Tongue (tissue), 2 donors: ENCODE data around the gene MGST2. TPM values are rescaled to one million over a fixed set of nuclear protein-coding genes. Genes with fewer than 3 reads are reported as not detected.

ENCODE experiments used
- DNase-seq: peaks from one replicate; pipeline ENCODE4 v3.0.0-alpha.2; 2015
- total RNA-seq: library from RNA; depleted of rRNA; stranded (reverse); fragments of >200 nt; gene quantifications from one replicate; pipeline ENCODE4 v1.2.3, GENCODE V29; 2014

MGST2 gene
- total RNA-seq, 1 donor from 2014 or later: 34.0 TPM

GRCh38 chr4:139743027-139743426, 77.4 kb downstream of the MGST2 start:
- no peak for DNase-seq

- no peak for DNase-seq
These were observed 78.6 kb downstream of the MGST2 start for GRCh38 chr4:139744232-139744631.

DNA sequence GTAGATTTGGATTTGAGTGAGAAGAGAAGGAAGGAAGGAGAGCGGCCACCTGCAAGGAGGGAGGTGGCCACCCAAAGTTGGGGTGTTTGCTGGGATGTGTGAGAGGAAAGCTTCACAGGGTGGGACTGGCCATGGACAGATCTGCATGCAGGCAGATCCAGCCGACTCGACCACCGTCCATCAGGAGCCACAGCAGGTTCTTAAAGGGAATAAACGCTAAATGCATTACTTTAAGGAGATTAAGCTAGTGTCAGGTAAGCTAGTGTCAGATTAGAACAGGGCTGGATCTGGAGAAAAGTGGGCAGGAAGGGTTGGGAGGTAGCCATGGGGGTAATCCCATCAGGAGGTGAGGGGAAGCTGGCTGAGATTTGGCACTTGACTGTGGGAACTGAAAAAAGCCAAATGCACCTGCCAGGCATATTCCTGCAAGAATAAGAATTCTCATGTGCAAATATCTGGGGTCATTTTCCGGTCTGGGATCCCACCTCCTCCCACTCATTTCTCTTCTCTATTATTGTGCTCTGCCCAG, 79.6 kb downstream of the MGST2 start:
- no peak for DNase-seq

DNA sequence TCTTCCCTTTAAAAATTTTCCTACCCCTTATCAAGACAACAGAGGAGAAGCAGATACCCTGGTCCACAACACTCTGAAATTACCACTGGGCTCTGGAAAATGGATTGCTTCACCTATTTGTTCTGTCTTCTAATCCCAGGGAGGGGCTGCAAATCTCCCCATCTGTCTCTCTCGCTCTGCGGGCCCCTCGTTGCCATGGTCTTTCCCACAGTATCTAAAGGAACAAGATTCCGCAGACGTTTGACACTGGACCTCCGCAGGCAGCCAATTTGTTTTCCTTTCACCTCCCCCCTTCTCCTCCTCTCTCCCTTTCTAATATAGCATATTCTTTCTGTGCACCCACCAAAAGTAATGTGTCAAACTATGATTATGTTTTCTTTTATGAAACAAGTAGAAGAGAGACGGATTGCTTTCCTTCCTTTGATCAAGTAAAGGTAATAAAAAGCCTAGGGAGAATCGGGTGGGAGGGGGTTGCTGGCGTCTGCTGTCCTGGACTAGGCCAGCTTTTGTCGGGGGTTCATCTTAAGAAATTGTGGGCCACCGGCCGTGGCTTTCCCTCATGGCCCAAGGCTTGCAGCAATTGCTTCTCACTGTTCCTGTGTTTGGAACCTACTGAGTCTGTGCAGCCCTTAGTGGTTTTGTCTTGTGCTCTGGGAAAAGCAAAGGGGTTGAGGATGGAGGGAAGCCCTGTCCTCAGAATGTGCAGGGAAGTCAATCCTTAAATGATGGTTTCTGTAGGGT, 81.0 kb downstream of the MGST2 start:
- peak; percentile 75 for DNase-seq

- DNase-seq: no peak
These were observed 83.7 kb downstream of the MGST2 start for GRCh38 chr4:139749338-139749737.

DNA sequence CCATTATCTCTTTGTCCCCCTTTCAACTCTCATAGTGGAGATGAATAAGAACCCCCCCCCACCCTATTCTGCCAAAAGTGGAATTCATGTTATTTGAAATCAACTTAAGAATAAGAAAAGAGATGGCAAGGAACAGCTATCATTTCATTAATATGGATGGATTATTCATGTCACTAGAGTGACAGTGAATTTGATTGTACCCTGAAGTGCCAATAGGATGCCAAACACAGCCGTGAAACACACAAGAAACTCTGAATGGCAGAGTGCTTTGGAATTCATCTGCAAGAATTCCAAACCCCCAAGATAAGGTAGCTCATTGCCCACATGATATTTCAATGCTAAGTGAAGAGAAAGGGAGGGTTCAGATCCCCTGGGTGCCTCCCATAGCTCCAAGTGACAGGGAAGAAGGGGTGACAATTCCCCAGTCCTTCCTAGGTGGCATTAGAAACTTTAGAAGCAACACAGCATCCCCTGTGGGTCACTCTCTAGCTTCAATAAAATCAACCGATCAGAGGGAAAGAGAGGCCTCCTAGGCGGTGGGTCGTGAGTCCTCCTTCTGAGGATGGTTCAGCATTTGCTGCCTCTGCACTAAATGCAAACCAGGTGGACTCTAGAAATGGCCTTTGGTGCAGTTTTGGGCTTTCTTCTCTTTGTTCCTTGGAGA, 84.3 kb downstream of the MGST2 start:
- DNase-seq: no peak

DNA sequence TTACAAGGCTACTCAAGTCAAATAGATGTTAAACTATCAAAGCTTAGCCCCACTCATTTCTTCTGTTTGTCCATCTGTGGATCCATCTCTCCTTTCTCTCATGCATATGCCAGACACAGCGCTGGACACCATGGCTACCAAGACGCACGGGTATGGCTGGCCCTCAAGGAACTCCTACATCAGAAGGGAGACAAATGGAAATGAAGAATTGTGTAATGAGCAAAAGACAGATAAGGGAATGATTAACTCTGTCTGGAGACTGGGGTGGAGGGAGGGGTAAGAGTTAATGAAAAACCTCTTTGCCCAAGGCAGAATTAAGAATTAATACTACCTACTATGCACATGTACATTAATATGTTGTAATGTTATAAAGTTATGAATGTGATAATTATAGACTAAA, 88.1 kb downstream of the MGST2 start:
- no peak for DNase-seq

Other genes with a start within 250 kb of the MGST2 start
- gene RAB33B, start 211.7 kb upstream of the MGST2 start, total RNA-seq: 19.6 TPM
- 79.9 TPM for gene SETD7, start 109.6 kb upstream of the MGST2 start, total RNA-seq